HEK293 (cell line): Measurements from ENCODE around the gene CSTPP1.

Source experiments
- CTCF ChIP-seq: fragments of 450-650 bp; formaldehyde crosslinking; IDR thresholded peaks from 2 replicates; pipeline ENCODE4 v1.5.1; 2016; ENCODE audit warnings: missing biosample characterization, missing genetic modification characterization
- KLF1 ChIP-seq: fragments of 450-650 bp; formaldehyde crosslinking; IDR thresholded peaks from 2 replicates; pipeline ENCODE4 v1.5.1; 2016; ENCODE audit warnings: missing biosample characterization, missing genetic modification characterization
- KLF9 ChIP-seq: fragments of 450-650 bp; formaldehyde crosslinking; IDR thresholded peaks from 2 replicates; pipeline ENCODE4 v1.5.1; 2016; ENCODE audit warnings: missing biosample characterization, missing genetic modification characterization, low read depth
- PRDM10 ChIP-seq: fragments of 450-650 bp; formaldehyde crosslinking; IDR thresholded peaks from 2 replicates; pipeline ENCODE4 v1.5.1; 2016; ENCODE audit warnings: missing biosample characterization, missing genetic modification characterization
- SCRT1 ChIP-seq: fragments of 450-650 bp; formaldehyde crosslinking; IDR thresholded peaks from 2 replicates; pipeline ENCODE4 v1.5.1; 2016; ENCODE audit warnings: missing biosample characterization, missing genetic modification characterization, borderline replicate concordance
- TCF7L2 ChIP-seq: IDR thresholded peaks from 2 replicates; pipeline ENCODE4 v1.6.1; 2011; ENCODE audit warnings: low read depth, mild to moderate bottlenecking, inconsistent platforms, low read length, moderate library complexity, borderline replicate concordance
- ZNF292 ChIP-seq: fragments of 450-650 bp; formaldehyde crosslinking; IDR thresholded peaks from 2 replicates; pipeline ENCODE4 v1.5.1; 2016; ENCODE audit warnings: low read depth, missing biosample characterization, missing genetic modification characterization, borderline replicate concordance
- ZNF350 ChIP-seq: fragments of 450-650 bp; formaldehyde crosslinking; IDR thresholded peaks from 2 replicates; pipeline ENCODE4 v1.5.0; 2017; ENCODE audit warnings: missing biosample characterization, mild to moderate bottlenecking, missing genetic modification characterization
- ZNF501 ChIP-seq: fragments of 450-650 bp; formaldehyde crosslinking; IDR thresholded peaks from 2 replicates; pipeline ENCODE4 v1.5.1; 2016; ENCODE audit warnings: missing biosample characterization, missing genetic modification characterization
- ZSCAN30 ChIP-seq: fragments of 450-650 bp; IDR thresholded peaks from 2 replicates; pipeline ENCODE4 v1.5.1; 2018; ENCODE audit warnings: missing biosample characterization, mild to moderate bottlenecking, missing genetic modification characterization, moderate library complexity

GRCh38 chr11:46982797-46983452, 46.4 kb downstream of the CSTPP1 start:
- TF ChIP-seq KLF1 (no peak), ZNF292 (tag by site-specific recombination) (no peak), PRDM10 (tag by site-specific recombination) (no peak), ZNF350 (tag by site-specific recombination) (no peak), ZSCAN30 (no peak), CTCF (tag by site-specific recombination) (no peak), TCF7L2 (no peak), KLF9 (tag by site-specific recombination) (no peak), SCRT1 (tag by site-specific recombination) (no peak), ZNF501 (tag by site-specific recombination) (no peak)
